ENCODE results near the gene GRAMD1B. TPM values are rescaled to one million over a fixed set of nuclear protein-coding genes. Genes with fewer than 3 reads are reported as not detected.

Gene GRAMD1B
- total and polyA plus RNA-seq, 2 donors (not counting 1 experiment from before 2014, with no cell fraction given): 0.58 to 11.6 TPM

DNA sequence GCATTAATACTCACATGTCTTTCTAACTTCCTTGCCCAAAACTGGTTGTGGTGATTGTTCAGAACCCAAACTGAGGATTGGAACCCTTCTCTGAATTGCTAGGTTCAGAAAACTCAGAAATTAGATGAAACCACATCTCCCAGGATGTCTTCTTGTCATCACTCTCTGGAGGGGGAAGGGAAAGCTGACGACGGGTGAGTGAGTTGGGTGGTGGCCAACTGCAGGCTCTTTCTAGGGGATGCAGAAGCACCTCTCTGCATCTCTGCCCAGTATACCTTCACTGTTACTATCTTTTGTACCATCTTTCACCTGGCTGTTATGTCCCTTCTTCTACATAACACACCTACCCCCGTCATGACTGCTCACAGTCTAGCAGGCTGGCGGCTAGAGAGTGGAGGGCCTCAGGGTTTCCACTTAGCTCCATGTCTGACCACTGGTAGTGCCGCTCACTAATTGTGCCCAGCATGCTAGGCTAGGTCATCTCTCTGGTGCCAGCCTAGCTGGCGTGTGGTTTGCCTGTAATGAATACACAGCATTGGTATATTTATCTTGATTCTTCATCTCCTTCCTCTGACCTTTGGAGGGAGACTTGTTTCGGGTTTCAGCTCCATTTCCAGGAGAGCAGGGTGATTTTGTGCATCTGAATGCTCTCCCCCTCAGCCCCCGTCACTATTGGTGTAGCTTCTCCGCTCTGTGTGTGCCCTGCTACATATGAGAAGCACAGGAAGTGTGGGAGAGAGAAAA lies 7.3 kb downstream of the GRAMD1B start:
- Mint-ChIP-seq H3K4me3 (no peak overlapping the region), H3K4me1 (no peaks in the 10 kb centered on the region), H3K27me3 (no peaks in the 10 kb centered on the region), H3K9me3 (ENCODE audit: insufficient read depth) (peaks cover 4% of the 10 kb centered on the region), H3K27ac (no peak overlapping the region)
- H3K4me3 ChIP-seq (ENCODE audit: control extremely low read depth in 1 of 5, extremely low read depth in 1 of 5, insufficient read depth in 1 of 5, low read depth in 2 of 5, low read length in 4 of 5): no peak overlapping the region
- H3K27me3 ChIP-seq (replicated peaks in 1 of 4; ENCODE audit: control extremely low read depth in 1 of 4, control insufficient read depth in 3 of 4, insufficient read depth in 4 of 4, low read length in 3 of 4): no peaks in the 10 kb centered on the region
- H3K27ac ChIP-seq (ENCODE audit: low read length in 2 of 2): no peak overlapping the region
- POLR2A ChIA-PET: no interaction called here
- CTCF ChIA-PET: interaction anchor here (0.7 kb wide), 1 partner anchor 22 kb away, joined by 3 read pairs; no protein-coding TSS in a partner anchor
- H2AFZ ChIP-seq (ENCODE audit: insufficient read depth, low read depth, low read length, poor library complexity, severe bottlenecking): no peak overlapping the region
- no peaks in the 10 kb centered on the region for H3K9me3 ChIP-seq (ENCODE audit: control extremely low read depth in 1 of 3, control insufficient read depth in 2 of 3, insufficient read depth in 1 of 3, low read length in 2 of 3)
- DNase-seq (no peak), ATAC-seq (ENCODE audit: low read depth) (no peak)
- intact Hi-C loops (cut with micrococcal nuclease): no loop called here
- no peaks in the 10 kb centered on the region for H3K36me3 ChIP-seq (replicated peaks in 1 of 2; ENCODE audit: control extremely low read depth in 1 of 2, control insufficient read depth in 1 of 2, extremely low read depth in 1 of 2, insufficient read depth in 2 of 2, low read length in 1 of 2)
- H3K79me2 ChIP-seq (ENCODE audit: control insufficient read depth, insufficient read depth, low read length): no peaks in the 10 kb centered on the region
- no peaks in the 10 kb centered on the region for H4K20me1 ChIP-seq (ENCODE audit: control insufficient read depth, insufficient read depth, low read length, poor library complexity, severe bottlenecking)
- TF ChIP-seq, protein P1, sequence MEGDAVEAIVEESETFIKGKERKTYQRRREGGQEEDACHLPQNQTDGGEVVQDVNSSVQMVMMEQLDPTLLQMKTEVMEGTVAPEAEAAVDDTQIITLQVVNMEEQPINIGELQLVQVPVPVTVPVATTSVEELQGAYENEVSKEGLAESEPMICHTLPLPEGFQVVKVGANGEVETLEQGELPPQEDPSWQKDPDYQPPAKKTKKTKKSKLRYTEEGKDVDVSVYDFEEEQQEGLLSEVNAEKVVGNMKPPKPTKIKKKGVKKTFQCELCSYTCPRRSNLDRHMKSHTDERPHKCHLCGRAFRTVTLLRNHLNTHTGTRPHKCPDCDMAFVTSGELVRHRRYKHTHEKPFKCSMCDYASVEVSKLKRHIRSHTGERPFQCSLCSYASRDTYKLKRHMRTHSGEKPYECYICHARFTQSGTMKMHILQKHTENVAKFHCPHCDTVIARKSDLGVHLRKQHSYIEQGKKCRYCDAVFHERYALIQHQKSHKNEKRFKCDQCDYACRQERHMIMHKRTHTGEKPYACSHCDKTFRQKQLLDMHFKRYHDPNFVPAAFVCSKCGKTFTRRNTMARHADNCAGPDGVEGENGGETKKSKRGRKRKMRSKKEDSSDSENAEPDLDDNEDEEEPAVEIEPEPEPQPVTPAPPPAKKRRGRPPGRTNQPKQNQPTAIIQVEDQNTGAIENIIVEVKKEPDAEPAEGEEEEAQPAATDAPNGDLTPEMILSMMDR (IDR thresholded peaks at IDR 0.05): no peak
- TF ChIP-seq EZH2 (IDR thresholded peaks at IDR 0.05; ENCODE audit: borderline replicate concordance, insufficient read depth, low read depth, low read length, poor library complexity, severe bottlenecking): no peak
- WGBS (ENCODE audit: insufficient coverage): 95% methylated on average over 3 of the region's 9 CpGs
- H3K4me1 ChIP-seq (ENCODE audit: control insufficient read depth in 2 of 2, insufficient read depth in 2 of 2, low read length in 2 of 2): no peaks in the 10 kb centered on the region
- H3K4me2 ChIP-seq (replicated peaks; ENCODE audit: low read depth, low read length, poor library complexity, severe bottlenecking): no peak overlapping the region
- no peak overlapping the region for H3K9ac ChIP-seq (ENCODE audit: low read length)

DNA sequence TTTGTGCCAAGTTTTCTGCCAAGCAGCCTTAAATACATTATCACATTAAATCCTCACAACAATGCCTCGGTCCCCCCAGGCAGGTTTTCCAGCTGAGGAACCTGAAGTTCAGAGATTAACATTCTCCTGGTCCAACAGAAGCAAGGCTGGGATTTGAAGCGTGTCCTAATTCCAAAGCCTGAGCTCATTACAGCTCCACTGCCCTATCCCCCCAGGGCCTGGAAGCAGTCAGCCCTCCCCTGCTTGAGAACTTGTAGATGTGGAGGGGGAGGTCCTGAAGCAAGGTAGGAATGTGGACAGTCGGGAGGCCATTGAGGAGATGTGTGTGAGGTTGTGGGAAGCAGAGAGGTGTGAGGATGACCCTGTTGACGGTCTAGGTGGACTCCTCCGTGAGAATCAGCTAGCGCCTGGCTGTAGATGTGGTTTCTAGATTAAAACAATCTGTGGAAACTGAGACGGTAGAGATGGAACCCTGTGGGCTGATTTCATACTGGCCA lies 8.1 kb downstream of the GRAMD1B start:
- Histone ChIP-seq H3K27ac (ENCODE audit: low read length in 2 of 2) (no peak overlapping the region), H3K9ac (ENCODE audit: low read length) (no peak overlapping the region), H3K4me1 (ENCODE audit: control insufficient read depth in 2 of 2, insufficient read depth in 2 of 2, low read length in 2 of 2) (no peaks in the 10 kb centered on the region), H2AFZ (ENCODE audit: insufficient read depth, low read depth, low read length, poor library complexity, severe bottlenecking) (no peak overlapping the region), H3K9me3 (ENCODE audit: control extremely low read depth in 1 of 3, control insufficient read depth in 2 of 3, insufficient read depth in 1 of 3, low read length in 2 of 3) (no peaks in the 10 kb centered on the region), H4K20me1 (ENCODE audit: control insufficient read depth, insufficient read depth, low read length, poor library complexity, severe bottlenecking) (no peaks in the 10 kb centered on the region), H3K4me2 (replicated peaks; ENCODE audit: low read depth, low read length, poor library complexity, severe bottlenecking) (no peak overlapping the region), H3K4me3 (ENCODE audit: control extremely low read depth in 1 of 5, extremely low read depth in 1 of 5, insufficient read depth in 1 of 5, low read depth in 2 of 5, low read length in 4 of 5) (no peak overlapping the region), H3K27me3 (replicated peaks in 1 of 4; ENCODE audit: control extremely low read depth in 1 of 4, control insufficient read depth in 3 of 4, insufficient read depth in 4 of 4, low read length in 3 of 4) (no peaks in the 10 kb centered on the region), H3K36me3 (replicated peaks in 1 of 2; ENCODE audit: control extremely low read depth in 1 of 2, control insufficient read depth in 1 of 2, extremely low read depth in 1 of 2, insufficient read depth in 2 of 2, low read length in 1 of 2) (no peaks in the 10 kb centered on the region), H3K79me2 (ENCODE audit: control insufficient read depth, insufficient read depth, low read length) (no peaks in the 10 kb centered on the region)
- Mint-ChIP-seq H3K4me1 (no peaks in the 10 kb centered on the region), H3K27me3 (no peaks in the 10 kb centered on the region), H3K9me3 (ENCODE audit: insufficient read depth) (peaks cover 4% of the 10 kb centered on the region), H3K4me3 (no peak overlapping the region), H3K27ac (no peak overlapping the region)
- no peak for DNase-seq
- intact Hi-C loops (cut with micrococcal nuclease): no loop called here
- TF ChIP-seq EZH2 (IDR thresholded peaks at IDR 0.05; ENCODE audit: borderline replicate concordance, insufficient read depth, low read depth, low read length, poor library complexity, severe bottlenecking): no peak
- TF ChIP-seq, protein P1 (IDR thresholded peaks at IDR 0.05): no peak
- no peak for ATAC-seq (ENCODE audit: low read depth)
- 81% methylated on average over 6 of the region's 7 CpGs for whole genome bisulfite sequencing (ENCODE audit: insufficient coverage)
- POLR2A ChIA-PET: no interaction called here
- CTCF ChIA-PET: interaction anchor here (1.3 kb wide), 1 partner anchor 31 kb away, joined by 4 read pairs; no protein-coding TSS in a partner anchor
